ENCODE data around the gene KRT24.

KRT24 gene

DNA sequence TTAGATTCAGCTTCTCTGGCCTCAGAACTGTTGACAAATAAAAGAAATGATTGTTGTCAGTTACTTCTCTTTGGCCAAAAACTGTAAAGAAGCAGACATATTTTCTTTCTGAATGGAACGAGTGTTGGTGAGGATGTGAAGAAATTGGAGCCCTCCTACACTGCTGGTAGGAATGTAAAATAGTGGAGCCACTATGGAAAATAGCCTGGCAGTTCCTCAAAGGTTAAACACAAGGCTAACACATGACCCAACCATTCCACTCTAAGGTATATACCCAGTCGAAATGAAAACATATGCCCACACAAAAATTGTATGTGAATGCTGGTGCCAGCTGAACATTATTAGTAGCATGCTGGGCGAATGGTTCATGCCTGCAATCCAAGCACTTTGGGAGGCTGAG lies 14.2 kb upstream of the KRT24 start:
- ATAC-seq, result no peak
- TF ChIP-seq, protein P1, sequence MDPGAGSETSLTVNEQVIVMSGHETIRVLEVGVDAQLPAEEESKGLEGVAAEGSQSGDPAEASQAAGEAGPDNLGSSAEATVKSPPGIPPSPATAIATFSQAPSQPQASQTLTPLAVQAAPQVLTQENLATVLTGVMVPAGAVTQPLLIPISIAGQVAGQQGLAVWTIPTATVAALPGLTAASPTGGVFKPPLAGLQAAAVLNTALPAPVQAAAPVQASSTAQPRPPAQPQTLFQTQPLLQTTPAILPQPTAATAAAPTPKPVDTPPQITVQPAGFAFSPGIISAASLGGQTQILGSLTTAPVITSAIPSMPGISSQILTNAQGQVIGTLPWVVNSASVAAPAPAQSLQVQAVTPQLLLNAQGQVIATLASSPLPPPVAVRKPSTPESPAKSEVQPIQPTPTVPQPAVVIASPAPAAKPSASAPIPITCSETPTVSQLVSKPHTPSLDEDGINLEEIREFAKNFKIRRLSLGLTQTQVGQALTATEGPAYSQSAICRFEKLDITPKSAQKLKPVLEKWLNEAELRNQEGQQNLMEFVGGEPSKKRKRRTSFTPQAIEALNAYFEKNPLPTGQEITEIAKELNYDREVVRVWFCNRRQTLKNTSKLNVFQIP (CRISPR knock-in tag; IDR thresholded peaks at IDR 0.05; ENCODE audit: borderline replicate concordance, low read depth), result no peak
- TF ChIP-seq ISL1 (CRISPR knock-in tag; IDR thresholded peaks at IDR 0.05), result no peak
- TF ChIP-seq ZFP30 (CRISPR knock-in tag; IDR thresholded peaks at IDR 0.05), result no peak
- TF ChIP-seq SNAI2 (CRISPR knock-in tag; IDR thresholded peaks at IDR 0.05), result no peak

DNA sequence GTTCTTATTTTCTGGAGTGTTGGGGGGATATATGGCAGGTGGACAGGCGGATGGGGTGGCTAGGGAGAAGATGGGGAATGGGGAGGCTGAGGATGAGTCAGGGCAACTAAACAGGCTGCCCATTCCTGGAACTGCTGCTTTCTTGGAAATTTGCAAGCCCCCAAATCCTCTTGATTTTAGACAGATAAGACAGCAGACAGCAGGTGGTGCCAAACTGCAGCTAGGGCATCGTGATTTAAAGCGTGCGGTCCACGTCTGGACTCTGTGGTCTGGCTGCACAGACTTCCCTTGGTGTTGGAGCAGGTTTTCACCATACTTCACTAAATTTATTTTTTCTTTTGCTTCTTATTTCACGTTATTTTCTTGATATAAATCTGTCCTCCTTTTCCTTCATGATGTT lies 10.9 kb upstream of the KRT24 start:
- ATAC-seq, result no peak
- TF ChIP-seq ZC3H10 (CRISPR knock-in tag; IDR thresholded peaks at IDR 0.05) (no peak), ZFP3 (CRISPR knock-in tag; IDR thresholded peaks at IDR 0.05) (no peak), ISL1 (CRISPR knock-in tag; IDR thresholded peaks at IDR 0.05) (no peak), CSDC2 (CRISPR knock-in tag; IDR thresholded peaks at IDR 0.05) (no peak), GLIS3 (CRISPR knock-in tag; IDR thresholded peaks at IDR 0.05) (no peak), ZFP30 (CRISPR knock-in tag; IDR thresholded peaks at IDR 0.05) (no peak), TOX (CRISPR knock-in tag; IDR thresholded peaks at IDR 0.05; ENCODE audit: borderline replicate concordance) (no peak), RARB (CRISPR knock-in tag; IDR thresholded peaks at IDR 0.05) (no peak)
- TF ChIP-seq, protein P2, sequence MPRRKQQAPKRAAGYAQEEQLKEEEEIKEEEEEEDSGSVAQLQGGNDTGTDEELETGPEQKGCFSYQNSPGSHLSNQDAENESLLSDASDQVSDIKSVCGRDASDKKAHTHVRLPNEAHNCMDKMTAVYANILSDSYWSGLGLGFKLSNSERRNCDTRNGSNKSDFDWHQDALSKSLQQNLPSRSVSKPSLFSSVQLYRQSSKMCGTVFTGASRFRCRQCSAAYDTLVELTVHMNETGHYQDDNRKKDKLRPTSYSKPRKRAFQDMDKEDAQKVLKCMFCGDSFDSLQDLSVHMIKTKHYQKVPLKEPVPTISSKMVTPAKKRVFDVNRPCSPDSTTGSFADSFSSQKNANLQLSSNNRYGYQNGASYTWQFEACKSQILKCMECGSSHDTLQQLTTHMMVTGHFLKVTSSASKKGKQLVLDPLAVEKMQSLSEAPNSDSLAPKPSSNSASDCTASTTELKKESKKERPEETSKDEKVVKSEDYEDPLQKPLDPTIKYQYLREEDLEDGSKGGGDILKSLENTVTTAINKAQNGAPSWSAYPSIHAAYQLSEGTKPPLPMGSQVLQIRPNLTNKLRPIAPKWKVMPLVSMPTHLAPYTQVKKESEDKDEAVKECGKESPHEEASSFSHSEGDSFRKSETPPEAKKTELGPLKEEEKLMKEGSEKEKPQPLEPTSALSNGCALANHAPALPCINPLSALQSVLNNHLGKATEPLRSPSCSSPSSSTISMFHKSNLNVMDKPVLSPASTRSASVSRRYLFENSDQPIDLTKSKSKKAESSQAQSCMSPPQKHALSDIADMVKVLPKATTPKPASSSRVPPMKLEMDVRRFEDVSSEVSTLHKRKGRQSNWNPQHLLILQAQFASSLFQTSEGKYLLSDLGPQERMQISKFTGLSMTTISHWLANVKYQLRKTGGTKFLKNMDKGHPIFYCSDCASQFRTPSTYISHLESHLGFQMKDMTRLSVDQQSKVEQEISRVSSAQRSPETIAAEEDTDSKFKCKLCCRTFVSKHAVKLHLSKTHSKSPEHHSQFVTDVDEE (CRISPR knock-in tag; IDR thresholded peaks at IDR 0.05), result no peak

DNA sequence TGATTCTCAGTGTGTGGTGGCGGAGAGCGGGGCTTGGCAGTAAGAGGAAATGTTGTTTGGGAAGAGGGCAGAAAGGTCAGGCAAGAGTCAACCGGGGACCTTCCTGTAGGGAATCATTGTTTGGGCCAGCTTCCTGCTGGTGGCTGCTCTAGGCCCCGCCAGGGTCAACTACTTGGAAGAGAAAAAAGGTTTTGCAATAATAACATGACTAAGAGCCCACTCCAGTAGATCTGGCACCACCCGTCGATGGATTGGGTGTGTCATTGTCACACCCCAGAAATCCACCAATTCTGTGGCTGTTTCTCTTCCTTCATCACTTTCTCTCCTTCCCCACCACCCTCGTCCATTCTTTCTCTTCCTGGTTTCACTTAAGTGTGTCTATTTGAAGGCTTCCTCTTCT lies 4.2 kb upstream of the KRT24 start:
- no peak for ATAC-seq
- TF ChIP-seq RARB (CRISPR knock-in tag; IDR thresholded peaks at IDR 0.05) (no peak), ARNTL (CRISPR knock-in tag; IDR thresholded peaks at IDR 0.05; ENCODE audit: borderline replicate concordance, low read depth) (no peak), ZFP3 (CRISPR knock-in tag; IDR thresholded peaks at IDR 0.05) (no peak), PPARA (CRISPR knock-in tag; IDR thresholded peaks at IDR 0.05; ENCODE audit: borderline replicate concordance) (no peak), ZNF565 (CRISPR knock-in tag; conservative IDR thresholded peaks at IDR 0.05; ENCODE audit: low read depth) (no peak), CSDC2 (CRISPR knock-in tag; IDR thresholded peaks at IDR 0.05) (no peak)
- TF ChIP-seq, protein P1 (CRISPR knock-in tag; IDR thresholded peaks at IDR 0.05; ENCODE audit: borderline replicate concordance, low read depth), result no peak
- TF ChIP-seq, protein P3, sequence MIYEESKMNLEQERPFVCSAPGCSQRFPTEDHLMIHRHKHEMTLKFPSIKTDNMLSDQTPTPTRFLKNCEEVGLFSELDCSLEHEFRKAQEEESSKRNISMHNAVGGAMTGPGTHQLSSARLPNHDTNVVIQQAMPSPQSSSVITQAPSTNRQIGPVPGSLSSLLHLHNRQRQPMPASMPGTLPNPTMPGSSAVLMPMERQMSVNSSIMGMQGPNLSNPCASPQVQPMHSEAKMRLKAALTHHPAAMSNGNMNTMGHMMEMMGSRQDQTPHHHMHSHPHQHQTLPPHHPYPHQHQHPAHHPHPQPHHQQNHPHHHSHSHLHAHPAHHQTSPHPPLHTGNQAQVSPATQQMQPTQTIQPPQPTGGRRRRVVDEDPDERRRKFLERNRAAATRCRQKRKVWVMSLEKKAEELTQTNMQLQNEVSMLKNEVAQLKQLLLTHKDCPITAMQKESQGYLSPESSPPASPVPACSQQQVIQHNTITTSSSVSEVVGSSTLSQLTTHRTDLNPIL (CRISPR knock-in tag; IDR thresholded peaks at IDR 0.05; ENCODE audit: low read depth), result no peak
- TF ChIP-seq, protein P4, sequence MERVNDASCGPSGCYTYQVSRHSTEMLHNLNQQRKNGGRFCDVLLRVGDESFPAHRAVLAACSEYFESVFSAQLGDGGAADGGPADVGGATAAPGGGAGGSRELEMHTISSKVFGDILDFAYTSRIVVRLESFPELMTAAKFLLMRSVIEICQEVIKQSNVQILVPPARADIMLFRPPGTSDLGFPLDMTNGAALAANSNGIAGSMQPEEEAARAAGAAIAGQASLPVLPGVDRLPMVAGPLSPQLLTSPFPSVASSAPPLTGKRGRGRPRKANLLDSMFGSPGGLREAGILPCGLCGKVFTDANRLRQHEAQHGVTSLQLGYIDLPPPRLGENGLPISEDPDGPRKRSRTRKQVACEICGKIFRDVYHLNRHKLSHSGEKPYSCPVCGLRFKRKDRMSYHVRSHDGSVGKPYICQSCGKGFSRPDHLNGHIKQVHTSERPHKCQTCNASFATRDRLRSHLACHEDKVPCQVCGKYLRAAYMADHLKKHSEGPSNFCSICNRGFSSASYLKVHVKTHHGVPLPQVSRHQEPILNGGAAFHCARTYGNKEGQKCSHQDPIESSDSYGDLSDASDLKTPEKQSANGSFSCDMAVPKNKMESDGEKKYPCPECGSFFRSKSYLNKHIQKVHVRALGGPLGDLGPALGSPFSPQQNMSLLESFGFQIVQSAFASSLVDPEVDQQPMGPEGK (CRISPR knock-in tag; IDR thresholded peaks at IDR 0.05; ENCODE audit: borderline replicate concordance), result no peak
- TF ChIP-seq, protein P5, sequence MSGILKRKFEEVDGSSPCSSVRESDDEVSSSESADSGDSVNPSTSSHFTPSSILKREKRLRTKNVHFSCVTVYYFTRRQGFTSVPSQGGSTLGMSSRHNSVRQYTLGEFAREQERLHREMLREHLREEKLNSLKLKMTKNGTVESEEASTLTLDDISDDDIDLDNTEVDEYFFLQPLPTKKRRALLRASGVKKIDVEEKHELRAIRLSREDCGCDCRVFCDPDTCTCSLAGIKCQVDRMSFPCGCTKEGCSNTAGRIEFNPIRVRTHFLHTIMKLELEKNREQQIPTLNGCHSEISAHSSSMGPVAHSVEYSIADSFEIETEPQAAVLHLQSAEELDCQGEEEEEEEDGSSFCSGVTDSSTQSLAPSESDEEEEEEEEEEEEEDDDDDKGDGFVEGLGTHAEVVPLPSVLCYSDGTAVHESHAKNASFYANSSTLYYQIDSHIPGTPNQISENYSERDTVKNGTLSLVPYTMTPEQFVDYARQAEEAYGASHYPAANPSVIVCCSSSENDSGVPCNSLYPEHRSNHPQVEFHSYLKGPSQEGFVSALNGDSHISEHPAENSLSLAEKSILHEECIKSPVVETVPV (CRISPR knock-in tag; IDR thresholded peaks at IDR 0.05), result no peak

DNA sequence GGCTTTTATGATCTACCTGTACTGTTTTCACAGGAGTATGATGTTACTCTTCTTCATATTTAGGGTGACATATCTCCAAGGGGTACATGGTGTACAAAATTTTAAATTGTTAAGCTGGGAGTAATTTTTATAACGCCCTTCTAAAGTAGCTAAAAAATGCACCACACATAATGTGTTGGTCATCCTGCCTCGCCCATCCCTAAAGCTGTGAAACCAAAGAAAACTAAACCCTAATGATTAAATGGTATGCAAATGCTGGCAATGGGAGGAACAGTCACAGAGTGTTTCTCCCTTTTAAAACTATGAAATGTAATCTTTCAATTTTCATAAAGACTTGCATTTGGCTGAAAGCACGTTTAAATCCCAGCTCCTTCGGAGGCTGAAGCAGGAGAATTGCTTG lies 2.0 kb upstream of the KRT24 start:
- ATAC-seq, result no peak
- TF ChIP-seq ZFP3 (CRISPR knock-in tag; IDR thresholded peaks at IDR 0.05) (no peak), ZNF70 (CRISPR knock-in tag; IDR thresholded peaks at IDR 0.05) (no peak), RARB (CRISPR knock-in tag; IDR thresholded peaks at IDR 0.05) (no peak), ZC3H10 (CRISPR knock-in tag; IDR thresholded peaks at IDR 0.05) (no peak), ESRRG (CRISPR knock-in tag; IDR thresholded peaks at IDR 0.05) (no peak), ZNF565 (CRISPR knock-in tag; conservative IDR thresholded peaks at IDR 0.05; ENCODE audit: low read depth) (no peak), GLIS3 (CRISPR knock-in tag; IDR thresholded peaks at IDR 0.05) (no peak)
- TF ChIP-seq, protein P1 (CRISPR knock-in tag; IDR thresholded peaks at IDR 0.05; ENCODE audit: borderline replicate concordance, low read depth), result no peak
- TF ChIP-seq, protein P5 (CRISPR knock-in tag; IDR thresholded peaks at IDR 0.05), result no peak
- TF ChIP-seq, protein P3 (CRISPR knock-in tag; IDR thresholded peaks at IDR 0.05; ENCODE audit: low read depth), result no peak

Data from SK-N-SH treated with all-trans-retinoic acid at 6 μM for 48 hours (cell line).